B cell (primary cell): ENCODE measurements around the gene PPP2R2C. TPM values are rescaled to one million over a fixed set of nuclear protein-coding genes. Genes with fewer than 3 reads are reported as not detected.

Experiments
- ATAC-seq: fragments of 200-7000 bp; cut with Tn5 transposase; one replicate; pipeline ENCODE4 v1.10.0; 2021; ENCODE audit warnings: low read depth, mild to moderate bottlenecking, moderate number of reproducible peaks, moderate library complexity
- CTCF ChIA-PET: fragments of 350-600 bp; sonication (Branson Sonifier 250); formaldehyde crosslinking; loops from one replicate; lab custom pipeline; 2021; ENCODE audit warnings: antibody characterized with exemption, inconsistent platforms; lab: Charles Lee
- POLR2A ChIA-PET: fragments of 350-600 bp; sonication (Branson Sonifier 250); formaldehyde crosslinking; loops from one replicate; lab custom pipeline; 2021; ENCODE audit warnings: antibody characterized with exemption; lab: Charles Lee
- DNase-seq: peaks from one replicate; pipeline ENCODE4 v3.0.0; 2013
- H2AFZ ChIP-seq: 2 replicates; pipeline ENCODE4 v1.6.1; 2012; ENCODE audit warnings: mild to moderate bottlenecking, low read depth, low read length; ENCODE audit not compliant: insufficient read depth, poor library complexity, severe bottlenecking
- H3K27ac ChIP-seq, 2 donors: 1 replicate in 1 of 2; 2 replicates in 1 of 2; pipeline ENCODE4 v1.5.1; 2012 to 2013; ENCODE audit warnings: low read length in 2 of 2, mild to moderate bottlenecking in 2 of 2, moderate library complexity in 1 of 2
- H3K27me3 ChIP-seq, 4 experiments: fragments of 200-600 bp in 1 of 4; sonication (generic) in 1 of 4; replicated peaks in 1 of 4; 1 replicate in 2 of 4; 2 replicates in 2 of 4; pipeline versions ENCODE4 v1.6.1 to v1.7.0; 2013 to 2016; ENCODE audit warnings: low read length in 3 of 4, mild to moderate bottlenecking in 2 of 4, mixed read lengths in 1 of 4, moderate library complexity in 1 of 4; ENCODE audit not compliant: insufficient read depth in 4 of 4, control insufficient read depth in 3 of 4; ENCODE audit errors: control extremely low read depth in 1 of 4
- H3K36me3 ChIP-seq, 2 experiments: replicated peaks in 1 of 2; 1 replicate in 1 of 2; 2 replicates in 1 of 2; pipeline versions ENCODE4 v1.6.1 to v1.7.1; 2013; ENCODE audit warnings: low read length in 1 of 2; ENCODE audit not compliant: insufficient read depth in 2 of 2, control insufficient read depth in 1 of 2; ENCODE audit errors: control extremely low read depth in 1 of 2, extremely low read depth in 1 of 2
- H3K4me1 ChIP-seq, 2 donors: fragments of 200-600 bp in 1 of 2; sonication (generic) in 1 of 2; 1 replicate in 1 of 2; 2 replicates in 1 of 2; pipeline versions ENCODE4 v1.5.1 to v1.6.1; 2013 to 2017; ENCODE audit warnings: low read length in 2 of 2; ENCODE audit not compliant: control insufficient read depth in 2 of 2, insufficient read depth in 2 of 2
- H3K4me2 ChIP-seq: replicated peaks from 2 replicates; pipeline ENCODE3; 2012; ENCODE audit warnings: mild to moderate bottlenecking, low read depth, low read length; ENCODE audit not compliant: poor library complexity, severe bottlenecking
- H3K4me3 ChIP-seq, 5 experiments: fragments of 200-600 bp in 1 of 5; sonication (generic) in 1 of 5; 1 replicate in 3 of 5; 2 replicates in 2 of 5; pipeline versions ENCODE4 v1.5.1 to v1.7.0; 2011 to 2016; ENCODE audit warnings: low read length in 4 of 5, mild to moderate bottlenecking in 4 of 5, low read depth in 2 of 5, control low read depth in 1 of 5, moderate library complexity in 1 of 5; ENCODE audit not compliant: insufficient read depth in 1 of 5; ENCODE audit errors: control extremely low read depth in 1 of 5, extremely low read depth in 1 of 5
- H3K79me2 ChIP-seq: fragments of 200-600 bp; sonication (generic); one replicate; pipeline ENCODE4 v1.6.0; 2016; ENCODE audit warnings: low read length; ENCODE audit not compliant: control insufficient read depth, insufficient read depth
- H3K9ac ChIP-seq: fragments of 200-600 bp; sonication (generic); 2 replicates; pipeline ENCODE4 v1.6.1; 2017; ENCODE audit warnings: mild to moderate bottlenecking, low read length, moderate library complexity
- H3K9me3 ChIP-seq, 3 donors: one replicate each; pipeline versions ENCODE4 v1.6.1 to v1.7.1; 2013; ENCODE audit warnings: low read length in 2 of 3; ENCODE audit not compliant: control insufficient read depth in 2 of 3, insufficient read depth in 1 of 3; ENCODE audit errors: control extremely low read depth in 1 of 3
- H4K20me1 ChIP-seq: 2 replicates; pipeline ENCODE4 v1.6.0; 2012; ENCODE audit warnings: mild to moderate bottlenecking, low read length; ENCODE audit not compliant: insufficient read depth, control insufficient read depth, poor library complexity, severe bottlenecking
- H3K27ac Mint-ChIP-seq: one replicate; pipeline ENCODE4 v1.8.0; 2021; ENCODE audit warnings: mixed read lengths
- H3K27me3 Mint-ChIP-seq: one replicate; pipeline ENCODE4 v1.8.0; 2021; ENCODE audit warnings: mixed read lengths
- H3K4me1 Mint-ChIP-seq: one replicate; pipeline ENCODE4 v1.8.0; 2021; ENCODE audit warnings: mixed read lengths
- H3K4me3 Mint-ChIP-seq: one replicate; pipeline ENCODE4 v1.8.0; 2021; ENCODE audit warnings: mixed read lengths
- H3K9me3 Mint-ChIP-seq: one replicate; pipeline ENCODE4 v1.8.0; 2022; ENCODE audit warnings: mixed read lengths; ENCODE audit not compliant: insufficient read depth
- CTCF ChIP-seq: fragments of 200-600 bp; IDR thresholded peaks from one replicate; pipeline ENCODE4 v1.8.0; 2022; ENCODE audit warnings: antibody characterized with exemption, mild to moderate bottlenecking
- EZH2 ChIP-seq: IDR thresholded peaks from 2 replicates; pipeline ENCODE4 v1.6.1; 2012; ENCODE audit warnings: borderline replicate concordance, low read depth, mild to moderate bottlenecking, moderate library complexity, low read length; ENCODE audit not compliant: insufficient read depth, poor library complexity, severe bottlenecking
- WGBS: methylation state at CpG from one replicate; pipeline ENCODE4 v1.1.5; 2013; ENCODE audit warnings: missing lambda C conversion rate; ENCODE audit not compliant: insufficient coverage; 5-methylcytosine and 5-hydroxymethylcytosine counted together
- intact Hi-C: fragments of 100-400 bp; cut with micrococcal nuclease; formaldehyde crosslinking; loops from one replicate; pipeline ENCODE4 v1.10.0; 2022
- polyA plus RNA-seq: library from polyadenylated mRNA; depleted of rRNA; stranded (reverse); fragments of >200 nt; gene quantifications from 2 replicates; pipeline ENCODE4 v1.2.3, GENCODE V29; 2012
- total RNA-seq, 2 donors: library from RNA; stranded (reverse); fragments of 120-200 nt in 1 of 2; gene quantifications; 1 replicate in 1 of 2; 2 replicates in 1 of 2; pipeline versions ENCODE4 v1.2.3 to v1.2.4, GENCODE V29; 2013 to 2022

PPP2R2C gene
- total and polyA plus RNA-seq, 2 donors (not counting 1 experiment from before 2014, with no cell fraction given): not detected

GRCh38 chr4:6500481-6501140 lies 28.2 kb upstream of the PPP2R2C start:
- no peak overlapping the region for H3K4me3 Mint-ChIP-seq
- H3K27ac Mint-ChIP-seq: no peak overlapping the region
- peaks cover 0 to 14% (median 12%) of the 10 kb centered on the region in 3 donors for H3K9me3 ChIP-seq
- H3K9ac ChIP-seq: no peak overlapping the region
- no peak overlapping the region for H3K27ac ChIP-seq
- H2AFZ ChIP-seq: no peak overlapping the region
- H3K4me1 ChIP-seq: no peaks in the 10 kb centered on the region
- DNase-seq (no peak), ATAC-seq (no peak)
- H3K4me1 Mint-ChIP-seq: no peaks in the 10 kb centered on the region
- H3K27me3 ChIP-seq: no peaks in the 10 kb centered on the region
- 67% methylated on average over 8 of the region's 10 CpGs for WGBS
- H4K20me1 ChIP-seq: no peaks in the 10 kb centered on the region
- H3K4me2 ChIP-seq: no peak overlapping the region
- H3K36me3 ChIP-seq: no peaks in the 10 kb centered on the region
- H3K27me3 Mint-ChIP-seq: peaks cover 18% of the 10 kb centered on the region
- TF ChIP-seq CTCF (no peak), EZH2 (no peak)
- intact Hi-C loops: no loop called here
- ChIA-PET CTCF (no interaction called here), POLR2A (no interaction called here)
- no peaks in the 10 kb centered on the region for H3K79me2 ChIP-seq
- no peak overlapping the region for H3K4me3 ChIP-seq
- peaks cover 10% of the 10 kb centered on the region for H3K9me3 Mint-ChIP-seq

GRCh38 chr4:6499238-6499600 lies 26.8 kb upstream of the PPP2R2C start:
- Histone ChIP-seq H3K79me2 (no peaks in the 10 kb centered on the region), H3K9ac (no peak overlapping the region), H4K20me1 (no peaks in the 10 kb centered on the region), H2AFZ (no peak overlapping the region), H3K27ac (no peak overlapping the region), H3K4me2 (no peak overlapping the region), H3K9me3 (peaks cover 0 to 12% (median 5%) of the 10 kb centered on the region in 3 donors), H3K4me1 (no peaks in the 10 kb centered on the region), H3K27me3 (peaks cover 0 to 2% (median 0%) of the 10 kb centered on the region in 4 experiments), H3K4me3 (no peak overlapping the region), H3K36me3 (no peaks in the 10 kb centered on the region)
- WGBS: 90% methylated on average over 4 of the region's 6 CpGs
- intact Hi-C loops: no loop called here
- Mint-ChIP-seq H3K27ac (no peak overlapping the region), H3K4me3 (no peak overlapping the region), H3K27me3 (peaks cover 22% of the 10 kb centered on the region), H3K9me3 (peaks cover 8% of the 10 kb centered on the region), H3K4me1 (no peaks in the 10 kb centered on the region)
- ChIA-PET CTCF (no interaction called here), POLR2A (no interaction called here)
- no peak for ATAC-seq
- TF ChIP-seq CTCF (no peak), EZH2 (no peak)
- DNase-seq: no peak
